HG03095 (cell line): ENCODE results near the gene GATA2.

Experiments used
- ATAC-seq: cut with Tn5 transposase; IDR thresholded peaks from one replicate; pipeline ENCODE4 v1.9.1; 2021; ENCODE audit warnings: moderate library complexity; ENCODE audit not compliant: unreplicated experiment

The GATA2 gene

DNA sequence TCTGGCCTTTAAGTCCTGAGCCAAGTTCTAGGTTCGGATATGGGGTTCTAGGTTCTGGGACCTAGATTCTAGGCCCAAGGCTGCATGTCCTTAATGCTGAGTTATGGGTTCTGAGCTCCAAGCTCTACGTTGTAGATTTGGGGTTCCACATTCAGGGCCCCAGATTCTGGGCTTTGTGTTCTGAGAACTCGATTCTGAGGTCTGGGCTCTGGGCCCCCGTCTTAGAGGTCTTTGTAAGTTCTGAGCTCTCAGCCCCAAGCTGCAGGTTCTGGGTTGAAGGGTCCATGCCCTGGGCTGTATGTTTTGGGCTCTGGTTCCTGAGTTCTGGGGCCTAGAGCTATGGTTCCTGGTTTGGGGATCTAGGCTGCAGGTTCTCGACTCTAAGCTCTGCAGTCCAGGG, 16.3 kb downstream of the GATA2 start:
- ATAC-seq = no peak

DNA sequence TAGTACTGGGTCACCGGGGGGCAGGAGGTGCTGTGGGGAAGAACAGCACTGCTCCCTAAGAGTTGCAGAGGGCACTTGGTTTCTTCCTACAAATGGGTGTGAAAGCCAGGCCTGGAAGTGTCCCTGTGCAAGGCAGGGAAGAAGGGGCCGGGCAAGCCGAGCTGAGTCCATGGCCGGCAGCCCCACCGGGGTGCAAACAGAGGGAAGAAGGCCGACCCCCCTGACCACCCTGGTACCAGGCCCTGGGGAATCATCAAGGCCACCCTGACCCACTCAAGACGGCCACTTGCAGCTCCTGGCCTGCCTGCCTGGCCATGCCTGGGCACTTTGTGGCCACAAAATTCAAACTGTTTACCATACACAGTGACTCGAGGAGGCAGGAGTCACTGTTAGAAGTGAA, 17.6 kb downstream of the GATA2 start:
- ATAC-seq = no peak

DNA sequence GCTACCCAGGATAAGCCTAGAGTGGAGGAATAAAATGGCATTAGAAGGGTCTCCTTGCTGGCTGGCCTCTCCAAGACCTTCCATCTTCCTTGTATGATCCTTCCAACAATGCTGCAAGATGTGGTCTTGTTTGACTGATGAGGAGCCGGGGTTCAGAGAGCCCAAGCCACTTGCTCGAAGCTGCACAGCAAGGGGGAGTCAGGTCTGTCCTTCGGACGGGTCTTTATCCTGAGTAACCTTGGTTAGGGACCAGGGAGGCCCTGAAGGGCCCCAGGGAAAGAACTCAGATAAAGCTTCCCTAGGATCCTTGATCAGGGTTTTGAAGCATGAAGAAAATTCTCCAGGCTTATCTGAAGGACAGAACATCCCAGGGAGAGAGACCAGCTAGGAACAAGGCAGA, 19.3 kb downstream of the GATA2 start:
- ATAC-seq = no peak

DNA sequence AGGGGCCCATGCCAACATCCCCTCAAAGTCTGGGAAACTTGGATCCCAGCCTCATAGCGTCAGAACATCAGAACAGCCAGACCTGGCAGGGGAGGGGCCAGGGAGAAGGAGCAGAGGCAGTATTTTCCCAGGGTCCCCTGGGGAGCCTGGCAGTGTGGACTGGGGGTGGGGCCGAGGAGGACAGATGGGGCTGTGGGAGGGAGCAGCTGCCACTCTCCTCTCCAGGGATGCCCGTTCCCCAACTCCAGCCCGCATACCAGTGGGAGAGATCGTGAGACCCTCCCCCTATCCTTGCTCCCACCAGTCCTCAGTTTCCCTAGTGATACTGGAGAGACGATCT, 19.9 kb downstream of the GATA2 start:
- no peak for ATAC-seq

DNA sequence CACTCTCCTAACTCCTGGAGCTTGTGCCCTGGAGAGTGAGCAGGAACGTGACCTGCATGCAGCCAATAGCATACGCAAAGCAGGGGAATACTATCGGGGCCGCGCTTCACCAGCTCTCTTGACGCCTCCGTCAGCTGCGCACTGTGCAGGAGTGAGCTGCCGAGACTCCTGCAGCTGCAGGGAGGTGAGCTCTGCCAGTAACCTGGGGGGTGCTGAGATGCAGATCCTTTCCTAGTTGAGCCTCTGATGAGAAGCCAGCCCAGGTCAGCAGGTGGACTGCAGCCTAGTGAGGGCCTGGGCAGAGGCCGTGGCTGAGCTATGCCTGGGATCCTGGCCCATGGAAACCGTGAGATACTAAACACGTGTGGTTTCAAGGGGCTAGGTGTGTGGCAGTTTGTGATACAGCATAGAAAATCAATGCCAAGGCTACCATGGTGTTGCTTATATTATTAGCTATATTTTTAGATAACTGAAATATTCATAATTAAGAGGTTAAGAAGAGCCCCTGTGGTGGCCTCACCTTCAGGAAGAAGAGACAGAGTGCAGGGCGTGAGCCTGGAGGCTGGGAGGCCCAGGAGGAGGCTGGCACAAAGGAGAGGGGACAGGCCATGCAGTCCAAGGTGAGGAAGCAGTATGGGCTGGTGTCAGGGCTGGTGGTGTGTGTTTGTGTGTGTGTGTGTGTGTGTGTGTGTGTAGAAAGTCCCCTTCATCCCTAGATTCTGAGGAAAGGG, 20.4 kb downstream of the GATA2 start:
- no peak for ATAC-seq

DNA sequence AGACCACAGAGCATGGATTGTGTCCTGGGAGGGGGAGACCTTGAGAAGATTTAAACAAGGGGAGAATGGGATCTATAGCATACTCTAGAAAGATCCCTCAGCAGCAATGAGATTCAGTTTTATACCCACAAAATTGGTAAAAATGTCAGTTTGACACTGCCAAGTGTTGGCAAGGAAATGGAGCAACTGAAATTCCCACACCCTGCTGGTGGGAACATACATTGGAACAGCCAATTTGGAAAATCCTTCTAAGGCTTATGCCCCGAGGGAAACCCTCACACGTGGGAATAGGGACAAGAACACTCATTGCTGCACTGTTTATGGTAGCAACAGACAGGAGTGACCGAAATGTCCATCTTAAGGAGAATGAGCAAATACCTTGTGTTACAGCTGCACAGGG, 21.3 kb downstream of the GATA2 start:
- ATAC-seq = no peak

DNA sequence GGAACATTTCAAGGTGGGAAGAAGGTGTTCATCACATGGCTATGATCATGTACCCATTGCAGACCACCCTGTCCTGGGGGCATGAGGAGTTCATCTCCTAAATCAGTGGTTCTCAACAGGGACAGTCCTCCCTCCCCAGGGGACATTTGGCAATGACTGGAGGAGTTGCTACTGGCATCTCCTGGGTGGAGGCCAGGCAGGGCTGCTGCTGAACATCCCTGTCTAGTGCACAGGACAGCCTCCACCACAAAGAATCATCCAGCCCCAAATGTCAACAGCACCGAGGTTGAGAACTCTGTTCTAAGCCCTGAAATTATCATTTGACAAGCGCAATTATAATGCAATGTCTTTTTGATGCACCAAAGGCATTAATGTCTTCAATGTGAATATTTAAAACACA, 21.9 kb downstream of the GATA2 start:
- ATAC-seq = no peak

DNA sequence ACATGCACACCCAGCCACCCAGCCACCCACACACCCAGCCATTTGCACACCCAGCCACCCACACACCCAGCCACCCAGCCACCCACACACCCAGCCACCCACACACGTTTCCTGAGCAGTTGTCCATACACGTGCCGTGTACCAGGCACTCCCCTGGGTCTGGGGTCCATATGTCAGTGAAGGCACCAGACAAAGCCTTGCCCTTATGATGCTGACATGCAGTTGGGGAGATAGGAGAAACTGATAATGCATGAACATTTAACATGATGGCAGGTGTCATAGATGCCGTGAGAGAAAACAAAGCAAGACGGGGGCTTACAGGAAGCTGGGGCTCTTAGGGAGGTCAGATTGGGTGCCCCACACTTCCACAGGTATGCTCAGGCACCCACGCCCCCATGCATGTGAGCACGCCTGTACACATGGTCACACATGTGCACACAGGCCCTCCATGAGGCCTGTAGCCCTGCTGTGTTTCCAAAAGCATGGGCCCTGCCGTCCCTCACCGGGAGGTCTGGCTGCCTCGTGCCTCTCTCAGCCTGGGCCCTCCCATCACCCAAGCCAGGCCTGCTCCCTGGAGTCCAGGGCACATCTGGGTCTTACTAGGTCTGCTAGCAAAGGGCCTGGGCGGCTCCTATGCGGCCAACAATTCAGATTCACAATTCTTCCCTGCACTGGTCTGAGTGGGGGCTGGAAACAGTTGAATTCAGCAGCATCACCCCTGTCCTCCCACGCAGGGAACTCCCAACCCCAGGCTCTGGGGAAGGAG, 22.7 kb downstream of the GATA2 start:
- no peak for ATAC-seq

DNA sequence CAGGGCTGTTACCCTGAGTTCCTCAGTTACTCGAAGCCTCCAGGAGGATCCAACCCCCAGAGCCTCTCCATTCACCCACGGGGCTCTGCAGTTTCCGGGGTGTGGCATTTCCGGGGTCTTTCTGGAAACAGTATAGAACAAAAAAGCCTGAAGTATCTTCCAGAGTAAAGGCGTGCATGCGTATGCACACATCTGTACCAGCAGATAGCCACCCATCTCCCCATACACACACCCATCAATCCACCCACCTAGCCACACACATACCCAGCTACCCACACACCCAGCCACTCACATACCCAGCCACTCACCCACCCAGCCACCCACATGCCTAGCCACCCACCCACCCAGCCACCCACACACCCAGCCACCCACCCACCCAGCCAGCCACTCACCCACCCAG, 23.4 kb downstream of the GATA2 start:
- ATAC-seq = no peak

DNA sequence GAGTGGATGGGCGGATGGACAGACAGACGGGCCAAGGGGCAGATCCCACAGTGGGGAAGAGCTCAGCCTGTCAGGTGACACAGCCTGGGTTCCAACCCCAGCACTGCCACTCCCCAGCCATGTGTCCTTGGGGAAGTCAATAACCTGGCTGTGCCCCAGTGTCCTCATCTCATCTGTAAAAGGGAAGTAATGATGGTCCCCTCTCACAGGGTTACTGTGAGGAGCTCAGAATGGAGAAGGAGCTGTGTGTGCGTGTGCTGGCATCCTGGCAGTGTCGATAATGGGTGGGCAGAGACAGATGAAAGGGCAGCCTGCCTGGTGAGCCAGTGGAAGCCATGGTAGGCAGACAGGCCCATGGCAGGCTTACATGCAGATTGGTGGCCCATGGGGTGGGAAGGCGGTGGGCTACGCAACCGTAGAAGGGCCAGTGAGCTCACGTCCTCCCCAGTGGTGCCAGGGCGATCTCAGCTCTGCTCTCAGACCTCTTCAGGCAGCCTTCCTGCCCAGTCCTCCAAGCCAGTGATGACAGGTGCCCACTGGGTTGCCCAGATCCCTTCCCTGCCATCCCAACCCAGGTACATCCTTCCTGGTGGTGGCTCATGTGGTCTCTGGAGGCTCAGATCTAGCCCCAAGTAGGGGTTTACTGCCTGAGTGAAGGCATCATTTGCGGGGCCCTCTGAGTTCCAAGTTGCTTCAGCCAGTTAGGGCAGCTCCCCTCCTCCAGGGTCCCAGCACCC, 24.0 kb downstream of the GATA2 start:
- ATAC-seq = no peak

DNA sequence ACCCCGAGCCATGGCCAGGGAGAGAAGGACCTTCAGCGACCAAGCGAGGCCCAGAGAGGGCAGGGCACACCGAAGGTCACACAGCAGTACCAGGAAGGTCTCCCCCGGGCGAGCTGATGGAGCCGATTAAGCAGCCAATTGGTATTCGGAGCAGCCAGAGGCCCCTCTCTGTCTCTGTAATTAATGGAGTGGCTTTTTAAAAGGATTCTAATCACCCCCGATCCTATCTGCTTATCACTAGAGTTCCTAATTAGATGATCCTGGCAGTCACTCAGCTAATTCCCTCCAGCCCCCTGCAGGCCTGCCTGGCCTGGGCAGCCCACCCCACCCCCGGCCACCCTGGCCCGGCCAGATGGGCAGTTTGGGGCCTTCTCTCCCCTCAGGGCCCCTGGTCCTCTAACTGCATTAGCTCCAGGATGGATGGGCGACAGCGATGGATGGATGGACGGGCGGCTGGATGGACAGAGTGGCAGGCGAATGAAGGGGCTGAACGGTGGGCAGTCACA, 24.7 kb downstream of the GATA2 start:
- no peak for ATAC-seq

DNA sequence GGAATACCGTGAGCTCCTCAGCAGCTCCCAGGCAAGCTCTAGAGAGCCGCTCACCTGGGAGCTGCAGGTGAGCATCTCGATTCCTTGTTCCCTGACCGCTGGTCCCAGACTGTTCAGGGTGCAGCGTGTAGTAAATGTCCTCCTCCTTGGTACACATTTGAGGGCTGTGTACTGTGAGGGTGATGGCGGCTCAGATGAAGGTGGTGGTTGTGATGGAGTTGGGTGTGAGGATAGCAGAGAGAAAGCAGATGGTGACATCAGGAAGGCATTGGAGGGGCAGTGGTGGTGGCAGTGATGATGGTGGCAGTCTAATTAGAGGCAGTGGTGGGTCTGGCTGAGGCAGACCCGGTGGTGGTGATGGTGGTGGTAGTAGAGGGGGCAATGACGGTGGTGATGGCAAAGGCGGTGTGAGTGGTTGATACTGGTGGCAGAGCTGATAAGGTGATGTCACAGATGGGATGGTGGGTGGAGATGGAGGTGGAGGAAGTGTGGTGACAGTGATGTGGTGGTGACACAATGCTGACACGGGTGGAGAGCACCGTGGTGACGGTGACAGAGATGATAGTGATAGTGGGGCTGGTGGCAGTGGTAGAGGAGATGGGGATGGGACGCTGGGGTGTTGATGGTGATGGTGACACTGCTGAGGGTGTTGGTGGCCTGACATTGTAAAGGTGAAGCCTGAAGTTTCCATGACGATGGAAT, 26.0 kb downstream of the GATA2 start, which contains the start of gene DNAJB8:
Gene DNAJB8, minus strand, starts transcription at position 51 of the 702 bp plus-strand sequence. CDS start 3,645 bp downstream, outside the sequence.
- no peak for ATAC-seq

DNA sequence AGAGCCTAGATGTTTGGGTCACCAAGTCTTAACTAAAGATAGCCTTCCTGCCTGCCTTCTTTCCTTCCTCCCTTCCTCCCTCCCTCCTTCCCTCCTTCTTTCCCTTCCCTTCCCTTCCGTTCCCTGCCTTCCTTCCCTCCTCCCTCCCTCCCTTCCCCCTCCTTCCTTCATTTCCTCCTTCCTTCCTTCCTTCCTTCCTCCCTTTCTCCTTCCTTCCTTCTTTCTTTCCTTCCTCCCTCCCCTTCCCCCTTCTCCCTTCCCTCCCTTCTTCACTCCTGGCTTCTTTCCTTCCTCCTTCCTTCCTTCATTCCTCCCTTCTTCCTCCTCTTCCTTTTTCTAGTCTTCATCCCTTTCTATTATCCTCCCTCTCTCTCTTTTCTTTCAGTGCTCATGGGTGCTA, 28.3 kb downstream of the GATA2 start:
- ATAC-seq = no peak

DNA sequence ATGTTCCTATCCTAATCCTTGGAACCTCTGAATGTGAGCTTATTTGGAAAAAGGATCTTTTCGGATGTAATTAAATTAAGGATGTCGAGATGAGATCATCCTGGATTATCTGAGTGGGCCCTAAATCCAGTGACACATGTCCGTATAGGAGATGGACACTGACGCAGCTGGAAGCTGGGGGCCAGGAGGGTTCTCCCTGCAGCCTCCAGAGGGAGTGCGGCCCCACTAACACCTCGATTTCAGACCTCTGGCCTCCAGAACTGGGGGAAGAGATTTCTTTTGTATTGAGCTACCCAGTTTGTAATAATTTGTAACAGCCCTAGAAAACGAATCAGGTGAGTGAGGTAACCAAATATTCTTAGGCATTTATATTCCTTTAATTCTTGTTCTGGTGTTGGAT, 28.8 kb downstream of the GATA2 start:
- ATAC-seq = no peak

DNA sequence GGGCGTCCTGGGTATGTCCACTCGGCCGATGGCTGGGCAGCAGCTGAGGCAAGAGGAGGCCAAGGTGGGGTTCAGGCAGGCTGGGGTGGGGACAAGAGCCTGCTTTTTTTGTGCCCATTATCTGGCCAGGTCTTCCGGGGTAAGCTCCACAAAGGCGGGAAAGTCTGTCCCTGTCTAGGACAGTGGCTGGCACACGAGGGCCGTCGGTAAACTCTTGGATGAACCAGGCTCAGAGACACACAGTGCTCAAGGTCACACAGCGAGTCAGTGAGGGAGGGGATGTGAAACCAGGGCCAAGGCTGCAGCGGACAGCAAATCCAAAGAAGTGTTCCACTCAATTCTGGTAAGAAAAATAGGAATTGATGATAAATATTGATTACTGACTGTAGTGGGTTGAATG, 29.2 kb downstream of the GATA2 start:
- ATAC-seq = no peak

DNA sequence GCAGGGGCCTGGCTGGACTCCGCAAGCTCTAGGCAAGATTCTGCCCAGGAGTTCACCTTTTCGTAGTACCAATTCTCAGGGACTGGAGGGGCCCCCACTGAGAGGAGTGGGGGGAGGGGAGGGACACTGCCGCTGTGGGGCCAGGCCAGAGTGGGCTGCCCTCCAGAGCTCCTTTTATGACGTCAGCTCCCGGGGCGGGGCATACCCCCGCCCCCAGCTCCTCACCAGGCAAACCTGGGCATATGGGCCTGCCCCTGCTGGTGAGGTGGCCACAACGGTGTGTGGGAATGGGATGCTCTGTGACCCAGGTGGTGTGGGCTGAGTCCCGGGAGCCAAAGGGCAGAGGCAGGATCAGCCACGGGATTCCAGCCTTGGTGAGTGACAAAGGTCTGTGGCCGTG, 29.6 kb downstream of the GATA2 start:
- ATAC-seq = no peak

DNA sequence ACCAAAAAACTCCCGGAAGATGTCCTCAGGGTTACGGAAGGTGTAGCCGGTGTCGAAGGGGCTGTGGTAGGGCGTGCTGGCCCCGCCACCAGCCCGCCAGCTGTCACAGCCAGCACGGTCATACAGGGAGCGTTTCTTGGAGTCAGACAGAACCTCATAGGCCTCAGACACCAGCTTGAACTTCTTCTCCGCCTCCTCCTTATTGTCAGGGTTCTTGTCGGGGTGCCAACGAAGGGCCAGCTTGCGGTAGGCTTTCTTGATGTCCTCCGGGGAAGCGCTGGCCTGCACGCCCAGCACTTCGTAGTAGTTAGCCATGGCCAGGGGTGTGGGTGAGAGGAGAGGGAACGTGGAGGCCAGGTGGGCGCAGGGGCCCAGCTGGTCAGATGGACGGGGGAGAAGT, 30.1 kb downstream of the GATA2 start:
- ATAC-seq = no peak

DNA sequence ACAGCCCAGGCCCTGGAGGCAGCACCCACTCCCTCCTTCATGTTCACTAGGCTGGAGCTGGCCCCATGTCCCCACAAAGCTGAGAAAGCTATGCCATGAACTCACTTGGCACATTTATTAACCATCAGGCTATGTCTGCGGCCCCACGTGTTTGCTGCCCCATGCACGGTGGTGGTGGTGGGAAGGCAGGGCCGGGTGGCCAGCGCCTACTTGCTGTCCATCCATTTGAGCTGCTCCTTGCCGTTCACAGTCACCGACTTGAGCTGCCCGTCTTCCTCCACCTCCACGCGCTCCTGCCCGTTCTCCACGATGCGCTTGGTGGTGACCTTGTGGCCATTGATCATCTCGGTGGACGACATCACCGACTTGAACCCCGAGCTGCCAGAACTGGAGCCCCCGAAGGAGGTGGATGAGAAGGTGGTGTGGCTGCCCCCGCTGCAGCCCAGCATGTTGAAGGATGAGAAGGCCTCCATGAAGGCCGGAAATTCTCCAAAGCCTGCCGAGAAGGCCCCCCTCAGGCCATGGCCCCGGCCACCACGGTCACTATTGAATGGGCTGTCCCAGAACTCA, 30.6 kb downstream of the GATA2 start:
- no peak for ATAC-seq

DNA sequence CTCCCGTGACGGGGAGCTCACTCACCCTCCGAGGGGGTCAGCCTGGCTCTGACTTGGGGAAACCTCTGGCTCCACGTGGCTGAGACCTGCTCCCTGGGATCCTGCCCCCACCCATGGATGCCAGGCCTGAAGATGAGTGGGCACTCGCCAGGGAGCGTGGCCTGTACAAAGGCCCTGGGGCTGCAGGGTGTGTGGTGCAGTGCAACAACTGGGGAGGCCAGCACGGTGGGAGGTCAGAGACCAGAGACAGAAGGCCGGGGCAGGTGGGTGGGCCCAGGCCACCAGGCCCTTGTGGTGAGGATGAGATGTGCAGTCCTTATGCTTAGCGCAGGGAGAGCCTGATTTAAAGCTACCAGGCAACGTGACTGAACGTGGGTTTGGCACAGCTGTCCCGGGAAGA, 31.3 kb downstream of the GATA2 start:
- ATAC-seq = no peak

DNA sequence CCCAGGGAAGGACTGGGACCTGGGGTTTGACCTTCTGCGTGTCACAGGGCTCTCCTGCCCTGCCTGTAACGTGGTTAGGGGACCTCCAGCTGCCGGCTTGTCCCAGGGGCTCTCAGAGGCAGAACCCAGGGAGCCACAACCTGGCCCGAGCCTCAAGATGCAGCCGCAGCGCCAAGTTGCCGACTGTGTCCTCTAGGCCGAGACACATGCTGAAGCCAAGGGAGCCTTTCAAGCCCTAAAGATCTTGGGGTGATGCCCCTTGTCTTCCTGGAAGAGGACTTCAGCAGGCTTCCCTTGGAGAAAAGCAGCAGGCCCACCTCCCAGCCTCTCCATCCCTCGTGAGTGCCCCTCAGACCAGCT, 33.6 kb downstream of the GATA2 start:
- ATAC-seq = no peak
